K562 (cell line): ENCODE data around the gene VSTM5. TPM values are rescaled to one million over a fixed set of nuclear protein-coding genes. Genes with fewer than 3 reads are reported as not detected.

Experiments
- ASH1L ChIP-seq: fragments of 450-650 bp; IDR thresholded peaks from 2 replicates; pipeline ENCODE4 v1.6.1; 2018; ENCODE audit warnings: borderline replicate concordance, mild to moderate bottlenecking, low read depth; ENCODE audit not compliant: partially characterized antibody
- BCOR ChIP-seq: fragments of 450-650 bp; IDR thresholded peaks from 2 replicates; pipeline ENCODE4 v1.6.1; 2016
- DDX20 ChIP-seq: fragments of 450-650 bp; IDR thresholded peaks from 2 replicates; pipeline ENCODE4 v1.6.1; 2016; ENCODE audit warnings: missing genetic modification characterization, low read depth, mild to moderate bottlenecking, missing compliant biosample characterization, moderate library complexity
- FIP1L1 ChIP-seq: fragments of 200-400 bp; formaldehyde crosslinking; IDR thresholded peaks from 2 replicates; pipeline ENCODE4 v1.6.1; 2018; ENCODE audit warnings: mild to moderate bottlenecking, low read depth, low read length; ENCODE audit not compliant: poor library complexity, severe bottlenecking
- JUND ChIP-seq, 2 experiments: IDR thresholded peaks; 2 replicates in 1 of 2; 3 replicates in 1 of 2; pipeline ENCODE4 v1.6.1; 2011; ENCODE audit warnings: borderline replicate concordance in 2 of 2, low read depth in 2 of 2, low read length in 2 of 2, improper control_type of control experiment in 1 of 2, missing biosample characterization in 1 of 2, missing genetic modification characterization in 1 of 2, missing genetic modification reagents in 1 of 2
- KAT2B ChIP-seq: IDR thresholded peaks from one replicate; pipeline ENCODE4 v1.6.1; 2012; ENCODE audit warnings: low read depth, mild to moderate bottlenecking, control low read depth, inconsistent platforms, low read length, moderate library complexity
- MYNN ChIP-seq, 2 experiments: sonication (generic); formaldehyde crosslinking in 1 of 2; IDR thresholded peaks; 2 replicates each; pipeline versions ENCODE4 v1.5.0 to v1.6.1; 2016 to 2020; ENCODE audit warnings: antibody characterized with exemption in 1 of 2, missing genetic modification reagents in 1 of 2
- NCOR1 ChIP-seq: fragments of 450-650 bp; IDR thresholded peaks from 2 replicates; pipeline ENCODE4 v1.6.1; 2016; ENCODE audit warnings: mild to moderate bottlenecking, moderate library complexity
- NFATC3 ChIP-seq: fragments of 450-650 bp; IDR thresholded peaks from 2 replicates; pipeline ENCODE4 v1.6.1; 2017; ENCODE audit warnings: mild to moderate bottlenecking
- NFE2 ChIP-seq: IDR thresholded peaks from 2 replicates; pipeline ENCODE4 v1.6.1; 2014; ENCODE audit warnings: antibody characterized with exemption, low read depth
- NR2C1 ChIP-seq, 2 experiments: fragments of 450-650 bp; IDR thresholded peaks; 2 replicates each; pipeline ENCODE4 v1.6.1; 2017; ENCODE audit warnings: mild to moderate bottlenecking in 2 of 2, antibody characterized with exemption in 1 of 2, inconsistent platforms in 1 of 2, missing compliant biosample characterization in 1 of 2, missing genetic modification characterization in 1 of 2
- NR4A1 ChIP-seq, 2 experiments: fragments of 250-450 bp in 1 of 2; fragments of 450-650 bp in 1 of 2; sonication (Bioruptor Pico) in 1 of 2; IDR thresholded peaks; 2 replicates each; pipeline versions ENCODE4 v1.4.0 to v1.6.1; 2016 to 2020; ENCODE audit warnings: mild to moderate bottlenecking in 2 of 2, missing compliant biosample characterization in 1 of 2, missing genetic modification characterization in 1 of 2, moderate library complexity in 1 of 2
- SAFB2 ChIP-seq: fragments of 200-400 bp; formaldehyde crosslinking; IDR thresholded peaks from 2 replicates; pipeline ENCODE4 v1.6.1; 2018; ENCODE audit warnings: borderline replicate concordance, low read length, low read depth, moderate library complexity; ENCODE audit not compliant: severe bottlenecking
- SIX5 ChIP-seq, 2 experiments: IDR thresholded peaks; 2 replicates each; pipeline ENCODE4 v1.6.1; 2011; ENCODE audit warnings: low read length in 2 of 2, borderline replicate concordance in 1 of 2, low read depth in 1 of 2, mild to moderate bottlenecking in 1 of 2, moderate library complexity in 1 of 2; ENCODE audit not compliant: insufficient read depth in 1 of 2
- SLC30A9 ChIP-seq: fragments of 250-450 bp; sonication (Bioruptor Pico); IDR thresholded peaks from 2 replicates; pipeline ENCODE4 v1.8.0; 2022; ENCODE audit warnings: mild to moderate bottlenecking, moderate library complexity
- SMAD4 ChIP-seq: fragments of 250-450 bp; sonication (Bioruptor Pico); conservative IDR thresholded peaks from 2 replicates; pipeline ENCODE4 v1.8.0; 2021; ENCODE audit warnings: inconsistent platforms, mild to moderate bottlenecking, moderate library complexity
- TCF7 ChIP-seq: sonication (generic); IDR thresholded peaks from 2 replicates; pipeline ENCODE4 v1.6.1; 2016; ENCODE audit warnings: antibody characterized with exemption, borderline replicate concordance
- TCFL5 ChIP-seq: fragments of 250-450 bp; sonication (Bioruptor Pico); conservative IDR thresholded peaks from 2 replicates; pipeline ENCODE4 v1.6.1; 2021; ENCODE audit warnings: mild to moderate bottlenecking, moderate library complexity, matching md5 sums
- ZNF124 ChIP-seq: sonication (generic); formaldehyde crosslinking; IDR thresholded peaks from 2 replicates; pipeline ENCODE4 v1.8.1; 2022; ENCODE audit warnings: missing genetic modification reagents
- ZNF146 ChIP-seq: IDR thresholded peaks from one replicate; pipeline ENCODE4 v1.6.1; 2018; ENCODE audit warnings: missing compliant biosample characterization; ENCODE audit not compliant: unreplicated experiment
- ZNF174 ChIP-seq: fragments of 250-450 bp; sonication (Bioruptor Pico); IDR thresholded peaks from 2 replicates; pipeline ENCODE4 v1.4.0; 2020; ENCODE audit warnings: mild to moderate bottlenecking
- ZNF512 ChIP-seq: IDR thresholded peaks from 2 replicates; pipeline ENCODE4 v1.6.1; 2016; ENCODE audit warnings: missing genetic modification characterization, missing compliant biosample characterization
- ZNF561 ChIP-seq: fragments of 450-650 bp; formaldehyde crosslinking; conservative IDR thresholded peaks from 2 replicates; pipeline ENCODE4 v1.4.0; 2020; ENCODE audit warnings: mild to moderate bottlenecking, moderate library complexity
- ZNF583 ChIP-seq: fragments of 250-450 bp; sonication (Bioruptor Pico); IDR thresholded peaks from 2 replicates; pipeline ENCODE4 v1.4.0; 2020
- polyA plus RNA-seq, 8 experiments: library from polyadenylated mRNA; depleted of rRNA in 4 of 8; stranded (reverse) in 5 of 8; unstranded in 3 of 8; fragments of >200 nt; fragmentation: Nextera tagmentation in 2 of 8; fragmentation: Illumina TruSeq in 1 of 8; extraction: Ambion mirVana in 2 of 8; extraction: Trizol in 1 of 8; gene quantifications; 2 replicates each; pipeline versions ENCODE4 v1.2.1 to v1.2.3, GENCODE V29; 2011 to 2014; ENCODE audit warnings: inconsistent platforms in 1 of 8, missing spikeins in 1 of 8
- total RNA-seq, 7 experiments: library from RNA; depleted of rRNA in 6 of 7; stranded (reverse); fragments of >200 nt in 6 of 7; fragmentation: Illumina TruSeq in 2 of 7; extraction: Trizol in 2 of 7; gene quantifications; 2 replicates each; pipeline versions ENCODE4 v1.2.1 to v1.2.3, GENCODE V29; 2011 to 2021; ENCODE audit warnings: low replicate concordance in 1 of 7

Gene VSTM5
- total and polyA plus RNA-seq, 9 of the 15 experiments (the other 6 are each of a cell fraction or from before 2014, with no cell fraction given) = 0.01 TPM; not detected in 8

- TF ChIP-seq NR4A1 (CRISPR knock-in tag; IDR thresholded peaks at IDR 0.05) (0 out of 2 replicates have a peak, but pooled peaks have one; percentile 52), NR4A1 (tag; IDR thresholded peaks at IDR 0.05) (peak; percentile 50; the same call in 1 of the 2 replicates), JUND (IDR thresholded peaks at IDR 0.05; ENCODE audit: borderline replicate concordance, low read depth, low read length) (peak; percentile 86), JUND (tag; IDR thresholded peaks at IDR 0.05; ENCODE audit: borderline replicate concordance, low read depth, low read length) (peak; percentile 65; the same call in 1 of the 3 replicates), ZNF146 (no peak), SLC30A9 (no peak), DDX20 (no peak), MYNN (IDR thresholded peaks at IDR 0.05) (no peak), MYNN (CRISPR knock-in tag; IDR thresholded peaks at IDR 0.05) (no peak), NCOR1 (no peak), ZNF124 (CRISPR knock-in tag) (peak; percentile 85; the same call in 1 of the 2 replicates), ZNF583 (CRISPR knock-in tag) (no peak), ZNF561 (no peak), TCF7 (no peak), BCOR (no peak), SAFB2 (no peak), FIP1L1 (no peak), TCFL5 (CRISPR knock-in tag) (no peak), ZNF174 (CRISPR knock-in tag) (no peak), ASH1L (no peak), NFATC3 (no peak), ZNF512 (tag) (no peak), NR2C1 (IDR thresholded peaks at IDR 0.05) (peak; percentile 48), NR2C1 (tag; IDR thresholded peaks at IDR 0.05) (0 out of 2 replicates have a peak, but pooled peaks have one; percentile 25), SMAD4 (CRISPR knock-in tag) (0 out of 2 replicates have a peak, but pooled peaks have one; percentile 25), KAT2B (no peak), SIX5 (IDR thresholded peaks at IDR 0.05; ENCODE audit: borderline replicate concordance in 1 of 2, insufficient read depth in 1 of 2, low read depth in 1 of 2, low read length in 2 of 2) (0 out of 4 replicates have a peak, but pooled peaks of 1 of the 2 experiments have one; percentile 8), NFE2 (0 out of 2 replicates have a peak, but pooled peaks have one; percentile 1)
Measured at GRCh38 chr11:93784145-93784934, 66.1 kb downstream of the VSTM5 start, which contains the start of gene MED17 (continued).
